Esophagus squamous epithelium (tissue), 5 donors: ENCODE data around the gene CCDC102A. TPM values are rescaled to one million over a fixed set of nuclear protein-coding genes. Genes with fewer than 3 reads are reported as not detected.

Source experiments
- DNase-seq: peaks from one replicate; lab custom pipeline; 2025; lab: John Stamatoyannopoulos, UW
- H3K27ac ChIP-seq, 4 donors: fragments of 200-600 bp; sonication (generic); one replicate each; pipeline ENCODE4 v1.5.1; 2016 to 2019; ENCODE audit warnings: mild to moderate bottlenecking in 1 of 4
- H3K27me3 ChIP-seq, 4 donors: fragments of 200-600 bp; sonication (generic); 1 replicate in 3 of 4; 2 replicates in 1 of 4; pipeline versions ENCODE4 v1.5.1 to v1.6.0; 2017 to 2021; ENCODE audit warnings: antibody characterized with exemption in 1 of 4
- H3K36me3 ChIP-seq, 3 donors: fragments of 200-600 bp; sonication (generic); one replicate each; pipeline ENCODE4 v1.5.1; 2016 to 2019
- H3K4me1 ChIP-seq, 3 donors: fragments of 200-600 bp; sonication (generic); one replicate each; pipeline ENCODE4 v1.5.1; 2017 to 2019
- H3K4me3 ChIP-seq, 4 donors: fragments of 200-600 bp; sonication (generic); 1 replicate in 3 of 4; 2 replicates in 1 of 4; pipeline ENCODE4 v1.5.1; 2016 to 2019; ENCODE audit warnings: mild to moderate bottlenecking in 2 of 4, moderate library complexity in 1 of 4
- H3K9me3 ChIP-seq, 3 donors: fragments of 200-600 bp; sonication (generic); one replicate each; pipeline ENCODE4 v1.5.1; 2016 to 2019
- POLR2A ChIP-seq, 4 donors: fragments of 450-650 bp; IDR thresholded peaks; one replicate each; pipeline ENCODE4 v1.6.1; 2017; ENCODE audit warnings: antibody characterized with exemption in 4 of 4, mild to moderate bottlenecking in 4 of 4, moderate library complexity in 3 of 4
- WGBS, 2 donors: methylation state at CpG; one replicate each; pipeline ENCODE4 v1.1.5; 2018; 5-methylcytosine and 5-hydroxymethylcytosine counted together
- intact Hi-C: fragments of 100-400 bp; cut with DNase I; formaldehyde crosslinking; loops from one replicate; pipeline ENCODE4 v1.15.0; 2022
- total RNA-seq, 4 donors: library from RNA; depleted of rRNA; stranded (reverse); fragments of >200 nt; gene quantifications; one replicate each; pipeline ENCODE4 v1.1.0, GENCODE V29; 2016
- TF ChIP-seq, protein P1 (sequence below), 6 experiments: fragments of 450-650 bp in 4 of 6; fragments of 200-600 bp in 2 of 6; sonication (generic) in 2 of 6; IDR thresholded peaks; one replicate each; pipeline ENCODE4 v1.5.1; 2016 to 2019; ENCODE audit warnings: antibody characterized with exemption in 6 of 6, mild to moderate bottlenecking in 4 of 6, moderate library complexity in 4 of 6
- donor health status: DM: yes; HTN: yes; CAD: no.

The CCDC102A gene
- total RNA-seq, 4 donors from 2014 or later = 3.5 to 10.9 (median 6.9) TPM

DNA sequence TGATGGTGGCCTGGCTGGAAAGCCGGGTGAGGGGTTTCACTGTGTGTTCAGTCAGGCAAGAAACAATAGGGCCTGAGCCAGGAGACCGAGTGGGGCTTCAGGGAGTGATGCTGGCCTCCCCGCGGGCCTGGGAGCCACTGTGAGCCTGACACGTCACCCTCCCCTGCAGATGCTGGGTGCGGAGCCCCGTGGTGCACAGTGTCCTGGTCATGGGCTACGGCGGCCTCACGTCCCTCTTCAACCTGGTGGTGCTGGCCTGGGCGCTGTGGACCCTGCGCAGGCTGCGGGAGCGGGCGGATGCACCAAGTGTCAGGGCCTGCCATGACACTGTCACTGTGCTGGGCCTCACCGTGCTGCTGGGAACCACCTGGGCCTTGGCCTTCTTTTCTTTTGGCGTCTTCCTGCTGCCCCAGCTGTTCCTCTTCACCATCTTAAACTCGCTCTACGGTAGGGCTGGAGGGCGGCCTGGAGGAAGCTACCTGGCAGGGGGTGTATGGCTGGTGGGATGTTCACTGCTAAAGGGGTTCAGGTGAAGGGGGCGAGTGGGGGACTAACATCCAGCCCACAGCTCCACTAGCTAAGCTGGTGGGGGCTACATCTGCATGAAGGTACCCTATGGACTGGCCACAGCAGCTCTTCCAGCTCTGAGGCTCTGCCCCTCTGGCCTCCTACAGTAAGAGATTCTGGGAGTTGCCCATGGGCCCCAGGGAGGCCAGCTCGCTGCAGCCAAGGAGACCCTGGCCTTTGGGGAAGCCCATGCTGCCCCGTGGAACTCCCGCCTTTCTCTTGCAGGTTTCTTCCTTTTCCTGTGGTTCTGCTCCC lies 38.5 kb upstream of the CCDC102A start:
- Histone ChIP-seq H3K27ac (no peak overlapping the region), H3K9me3 (no peaks in the 10 kb centered on the region), H3K36me3 (no peaks in the 10 kb centered on the region), H3K4me3 (no peak overlapping the region), H3K4me1 (peaks cover 0 to 7% (median 3%) of the 10 kb centered on the region in 3 donors), H3K27me3 (peaks cover 0 to 36% (median 0%) of the 10 kb centered on the region in 4 donors)
- TF ChIP-seq, protein P1, sequence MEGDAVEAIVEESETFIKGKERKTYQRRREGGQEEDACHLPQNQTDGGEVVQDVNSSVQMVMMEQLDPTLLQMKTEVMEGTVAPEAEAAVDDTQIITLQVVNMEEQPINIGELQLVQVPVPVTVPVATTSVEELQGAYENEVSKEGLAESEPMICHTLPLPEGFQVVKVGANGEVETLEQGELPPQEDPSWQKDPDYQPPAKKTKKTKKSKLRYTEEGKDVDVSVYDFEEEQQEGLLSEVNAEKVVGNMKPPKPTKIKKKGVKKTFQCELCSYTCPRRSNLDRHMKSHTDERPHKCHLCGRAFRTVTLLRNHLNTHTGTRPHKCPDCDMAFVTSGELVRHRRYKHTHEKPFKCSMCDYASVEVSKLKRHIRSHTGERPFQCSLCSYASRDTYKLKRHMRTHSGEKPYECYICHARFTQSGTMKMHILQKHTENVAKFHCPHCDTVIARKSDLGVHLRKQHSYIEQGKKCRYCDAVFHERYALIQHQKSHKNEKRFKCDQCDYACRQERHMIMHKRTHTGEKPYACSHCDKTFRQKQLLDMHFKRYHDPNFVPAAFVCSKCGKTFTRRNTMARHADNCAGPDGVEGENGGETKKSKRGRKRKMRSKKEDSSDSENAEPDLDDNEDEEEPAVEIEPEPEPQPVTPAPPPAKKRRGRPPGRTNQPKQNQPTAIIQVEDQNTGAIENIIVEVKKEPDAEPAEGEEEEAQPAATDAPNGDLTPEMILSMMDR (IDR thresholded peaks at IDR 0.05) = no peak
- no peak for TF ChIP-seq POLR2A (IDR thresholded peaks at IDR 0.05)
- WGBS, 2 donors = 69 to 81% methylated on average over 4 to 6 of the region's 24 CpGs
- no peak for DNase-seq
- intact Hi-C loops = no loop called here

- Histone ChIP-seq H3K4me3 (no peak overlapping the region), H3K9me3 (no peaks in the 10 kb centered on the region), H3K27ac (no peak overlapping the region), H3K4me1 (peaks cover 0 to 7% (median 3%) of the 10 kb centered on the region in 3 donors), H3K36me3 (no peaks in the 10 kb centered on the region), H3K27me3 (peaks cover 0 to 34% (median 0%) of the 10 kb centered on the region in 4 donors)
- 83 to 91% methylated on average over 2 to 4 of the region's 12 CpGs for WGBS, 2 donors
- no peak for DNase-seq
- TF ChIP-seq, protein P1 (IDR thresholded peaks at IDR 0.05) = no peak
- TF ChIP-seq POLR2A (IDR thresholded peaks at IDR 0.05) = no peak
- intact Hi-C loops = no loop called here
These were observed 37.7 kb upstream of the CCDC102A start for GRCh38 chr16:57574086-57574485.

DNA sequence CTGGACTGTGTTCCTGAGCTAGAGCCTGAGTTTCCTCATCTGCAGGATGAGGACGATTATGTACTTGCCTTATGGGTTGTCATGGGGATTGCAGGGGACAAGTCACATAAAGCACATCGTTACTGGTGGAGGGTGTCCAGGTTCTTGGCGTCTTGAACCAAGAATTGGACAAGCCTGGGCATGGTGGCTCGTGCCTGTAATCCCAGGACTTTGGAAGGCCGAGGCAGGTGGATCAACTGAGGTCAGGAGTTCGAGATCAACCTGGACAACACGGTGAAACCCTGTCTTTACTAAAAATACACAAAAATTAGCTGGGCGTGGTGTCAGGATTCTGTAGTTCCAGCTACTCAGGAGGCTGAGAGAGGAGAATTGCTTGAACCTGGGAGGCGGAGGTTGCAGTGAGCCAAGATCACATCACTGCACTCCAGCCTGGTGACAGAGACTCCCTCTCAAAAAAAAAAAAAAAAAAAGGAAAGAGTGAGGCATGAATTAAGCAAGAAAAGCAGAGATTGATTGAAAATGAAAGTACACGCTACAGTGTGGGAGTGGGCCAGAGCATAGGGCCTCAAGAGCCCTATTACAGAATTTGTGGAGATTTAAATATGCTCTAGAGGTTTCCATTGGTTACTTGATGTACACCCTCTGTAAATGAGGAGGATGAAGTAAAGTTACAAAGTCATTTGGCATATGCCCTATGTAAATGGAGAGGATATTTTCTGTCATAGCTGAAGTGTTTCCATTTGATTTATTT lies 36.8 kb upstream of the CCDC102A start:
- intact Hi-C loops = no loop called here

DNA sequence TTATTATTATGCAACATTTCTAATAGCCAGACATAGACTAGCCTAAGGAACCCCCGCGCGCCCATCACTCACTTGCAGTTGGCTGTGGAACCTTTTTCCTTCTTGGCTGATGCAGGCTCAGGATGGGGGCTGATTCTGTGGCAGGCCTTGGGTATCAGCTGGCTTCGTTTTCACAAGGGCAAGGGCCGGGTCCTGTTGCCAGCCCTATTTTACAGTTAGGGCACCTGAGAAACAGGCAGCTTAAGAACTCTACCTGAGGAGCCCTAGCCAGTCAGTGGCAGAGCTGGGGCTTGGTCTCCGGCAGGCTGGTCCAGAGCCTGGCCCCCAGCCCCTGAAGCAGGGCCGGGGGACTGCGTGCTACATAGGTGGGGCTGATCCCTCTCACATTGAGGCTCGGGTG lies 34.7 kb upstream of the CCDC102A start:
- Histone ChIP-seq H3K4me1 (no peaks in the 10 kb centered on the region), H3K36me3 (no peaks in the 10 kb centered on the region), H3K9me3 (no peaks in the 10 kb centered on the region), H3K4me3 (no peak overlapping the region), H3K27ac (no peak overlapping the region), H3K27me3 (peaks cover 0 to 14% (median 0%) of the 10 kb centered on the region in 4 donors)
- TF ChIP-seq, protein P1 (IDR thresholded peaks at IDR 0.05) = no peak
- no peak for TF ChIP-seq POLR2A (IDR thresholded peaks at IDR 0.05)
- WGBS, 2 donors = 81 to 86% methylated on average over 4 to 6 of the region's 9 CpGs
- DNase-seq = no peak
- intact Hi-C loops = no loop called here

More for the DNA sequence above, 36.8 kb upstream of the CCDC102A start:
- no peak overlapping the region for H3K27ac ChIP-seq
- no peak for TF ChIP-seq POLR2A (IDR thresholded peaks at IDR 0.05)
- TF ChIP-seq, protein P1 (IDR thresholded peaks at IDR 0.05) = no peak
- peaks cover 0 to 7% (median 3%) of the 10 kb centered on the region in 3 donors for H3K4me1 ChIP-seq
- DNase-seq = no peak
- peaks cover 0 to 25% (median 0%) of the 10 kb centered on the region in 4 donors for H3K27me3 ChIP-seq
- H3K4me3 ChIP-seq = no peak overlapping the region
- no peaks in the 10 kb centered on the region for H3K36me3 ChIP-seq
- 44 to 73% methylated on average over 3 to 9 of the region's 10 CpGs for WGBS, 2 donors
- H3K9me3 ChIP-seq = no peaks in the 10 kb centered on the region
